Activated naive CD4-positive, alpha-beta T cell treated with anti-CD3 and anti-CD28 coated beads for 36 hours (primary cell): Measurements from ENCODE around the gene AKT1S1. TPM values are rescaled to one million over a fixed set of nuclear protein-coding genes. Genes with fewer than 3 reads are reported as not detected.

Experiments used
- CTCF ChIA-PET: fragments of 350-600 bp; sonication (Branson Sonifier 250); formaldehyde crosslinking; loops from one replicate; lab custom pipeline; 2021; ENCODE audit warnings: antibody characterized with exemption; lab: Charles Lee
- DNase-seq: peaks from one replicate; pipeline ENCODE4 v3.0.0-alpha.2; 2020
- H3K27ac Mint-ChIP-seq: one replicate; pipeline ENCODE4 v1.8.0; 2021; ENCODE audit warnings: mild to moderate bottlenecking, mixed read lengths
- H3K27me3 Mint-ChIP-seq: one replicate; pipeline ENCODE4 v1.8.0; 2021; ENCODE audit warnings: low read depth, mixed read lengths
- H3K36me3 Mint-ChIP-seq: one replicate; pipeline ENCODE4 v1.8.0; 2021; ENCODE audit warnings: low read depth, mixed read lengths
- H3K4me1 Mint-ChIP-seq: one replicate; pipeline ENCODE4 v1.8.0; 2021; ENCODE audit warnings: low read depth, mixed read lengths
- H3K4me3 Mint-ChIP-seq: one replicate; pipeline ENCODE4 v1.8.0; 2021; ENCODE audit warnings: mild to moderate bottlenecking, moderate library complexity, mixed read lengths
- H3K9me3 Mint-ChIP-seq: one replicate; pipeline ENCODE4 v1.8.0; 2021; ENCODE audit warnings: mixed read lengths
- intact Hi-C: fragments of 100-400 bp; cut with micrococcal nuclease; formaldehyde crosslinking; loops from one replicate; pipeline ENCODE4 v1.15.1; 2023
- total RNA-seq, 2 experiments: library from RNA; stranded (reverse); gene quantifications; one replicate each; pipeline ENCODE4 v1.2.3, GENCODE V29; 2021

AKT1S1 gene
- total RNA-seq, 2 experiments from 2014 or later: 13.3 to 14.2 TPM

DNA sequence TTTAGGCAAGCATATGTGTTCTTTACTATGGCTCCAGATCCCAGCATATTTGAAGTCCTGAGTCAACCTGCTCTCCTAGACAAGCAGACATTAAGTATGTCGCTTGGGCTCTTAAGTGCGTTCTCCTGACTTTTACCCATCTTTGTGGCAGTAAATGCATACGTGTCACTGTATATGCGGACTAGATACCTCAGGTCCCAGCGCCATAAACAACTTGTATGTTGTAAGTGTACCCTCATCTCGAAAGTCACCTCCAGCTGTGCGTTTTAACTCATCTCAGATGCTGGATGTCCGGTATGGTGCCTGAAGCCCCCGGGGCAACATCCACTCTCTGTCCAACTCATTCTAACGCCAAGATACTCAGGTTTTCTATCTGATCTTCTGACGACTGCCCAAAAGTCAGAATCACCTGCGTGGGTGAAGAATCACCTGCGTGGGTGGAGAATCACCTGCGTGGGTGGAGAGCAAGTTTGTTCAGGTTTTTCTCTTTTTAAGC is 24.5 kb downstream of the AKT1S1 start:
- Mint-ChIP-seq H3K4me1 (peaks cover 42% of the 10 kb centered on the region), H3K4me3 (peak overlapping the region; percentile 71), H3K36me3 (no peaks in the 10 kb centered on the region), H3K27me3 (no peaks in the 10 kb centered on the region), H3K9me3 (peaks cover 12% of the 10 kb centered on the region), H3K27ac (no peak overlapping the region)
- no peak for DNase-seq
- CTCF ChIA-PET: no interaction called here
- intact Hi-C loops: loop anchor here (5.0 kb wide), 1 partner anchor 260 kb away; the partner anchor contains the start of gene PRR12

DNA sequence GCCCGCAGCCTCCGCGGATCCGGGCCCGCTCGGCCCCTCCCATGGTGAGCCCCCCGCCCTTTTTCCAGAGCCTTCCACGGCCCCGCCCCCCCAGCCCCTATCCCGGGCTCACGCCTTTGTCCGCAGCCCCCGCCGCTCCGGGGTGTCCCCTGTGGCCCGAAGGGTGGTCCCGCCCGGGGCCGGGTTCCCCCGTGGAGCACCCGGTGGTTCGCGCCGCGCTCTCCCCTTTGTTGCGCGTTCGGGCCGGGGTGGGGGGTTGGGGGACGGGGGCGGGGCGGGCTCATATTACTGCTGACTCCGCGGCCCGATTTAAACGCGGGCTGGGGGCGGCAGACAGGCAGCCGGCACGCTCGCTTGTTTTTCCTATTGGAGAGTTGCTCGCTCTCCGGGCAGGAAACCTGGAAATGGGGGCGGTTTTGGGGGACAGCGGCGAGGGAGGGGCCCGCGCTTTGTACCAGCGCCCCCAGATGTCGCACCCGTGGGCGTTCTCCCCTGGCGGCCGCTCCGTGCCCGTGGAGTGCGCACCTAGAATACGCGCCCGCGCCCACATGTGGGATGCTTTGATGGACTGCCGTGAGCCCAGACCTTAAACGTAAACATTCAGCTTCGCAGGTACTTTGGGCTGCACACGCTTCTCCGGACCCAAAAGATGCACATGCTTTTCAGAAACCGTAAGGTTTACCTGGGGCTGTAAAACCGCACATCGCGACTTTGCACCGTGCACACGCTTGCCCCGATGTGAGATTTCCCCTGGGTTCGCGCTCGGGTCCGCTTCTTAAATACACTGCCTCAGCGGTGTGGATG is 25.5 kb downstream of the AKT1S1 start:
- Mint-ChIP-seq H3K27me3 (no peaks in the 10 kb centered on the region), H3K9me3 (peaks cover 12% of the 10 kb centered on the region), H3K4me1 (peaks cover 42% of the 10 kb centered on the region), H3K4me3 (peak overlapping the region; percentile 71), H3K27ac (peak overlapping the region; percentile 32), H3K36me3 (no peaks in the 10 kb centered on the region)
- peak; percentile 35 for DNase-seq
- intact Hi-C loops: loop anchor here (2.0 to 5.0 kb wide), 2 partner anchors 39 to 259 kb away; partner anchors contain the start of genes FUZ and PRR12
- CTCF ChIA-PET: no interaction called here

DNA sequence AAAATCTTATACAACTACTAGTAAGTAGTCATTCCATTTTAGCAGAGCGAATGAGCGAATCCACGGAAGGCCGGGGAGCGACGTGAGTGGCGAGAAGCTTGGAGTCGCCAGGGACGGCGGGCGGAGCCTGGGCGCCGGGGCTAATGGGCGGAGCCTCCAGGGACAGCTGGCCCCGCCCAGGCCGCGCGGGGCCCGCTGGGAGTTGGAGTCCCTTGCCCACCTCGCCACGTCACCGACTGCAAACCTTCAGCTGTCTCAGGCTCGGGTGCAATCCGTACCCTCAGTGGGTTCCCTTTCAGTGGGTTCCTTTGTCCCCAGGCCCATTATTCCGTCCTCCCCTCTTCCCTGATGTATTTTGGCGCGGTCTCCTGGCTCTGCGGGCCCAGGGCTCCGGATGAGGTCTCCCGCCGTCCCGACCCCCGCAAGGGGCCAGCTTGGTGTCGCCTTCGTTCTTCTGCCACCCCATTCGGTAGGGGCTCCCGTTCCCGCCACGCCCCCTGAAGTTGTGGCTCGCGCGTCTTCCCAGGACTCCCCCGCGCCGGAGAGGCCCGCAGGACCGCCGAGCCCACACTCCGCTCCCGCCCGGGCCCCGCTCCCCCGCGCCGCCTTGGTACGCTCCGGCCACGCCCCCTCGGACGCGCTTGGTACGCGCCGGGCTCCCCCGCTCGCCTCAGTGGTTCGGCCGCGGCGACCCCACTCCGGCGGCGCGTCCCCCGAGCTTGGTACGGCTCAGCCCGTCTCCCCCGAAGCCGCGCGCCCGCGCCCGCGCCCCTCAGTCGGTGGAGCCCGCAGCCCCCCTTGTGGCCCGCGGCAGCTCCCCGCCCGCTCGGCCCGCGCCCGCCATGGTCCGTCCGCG is 26.4 kb downstream of the AKT1S1 start, which contains the start of gene PTOV1:
Gene PTOV1, plus strand, starts transcription at position 673 of the 856 bp plus-strand sequence.
- Mint-ChIP-seq H3K4me3 (peak within 1 kb of the TSS; percentile 87), H3K27me3 (no peaks in the 10 kb centered on the region), H3K36me3 (no peaks in the 10 kb centered on the region), H3K4me1 (peaks cover 42% of the 10 kb centered on the region), H3K27ac (peak within 1 kb of the TSS; percentile 95), H3K9me3 (peaks cover 12% of the 10 kb centered on the region)
- CTCF ChIA-PET: interaction anchor here (0.6 to 1.5 kb wide), 4 partner anchors 17 to 819 kb away, joined by 3 to 6 read pairs (median 3); partner anchors contain the start of gene PNKP
- peak; percentile 91 for DNase-seq
- intact Hi-C loops: loop anchor here (1.0 to 5.0 kb wide), 6 partner anchors 19 to 258 kb away; partner anchors contain the start of genes AKT1S1, FUZ, PRR12 and TBC1D17

DNA sequence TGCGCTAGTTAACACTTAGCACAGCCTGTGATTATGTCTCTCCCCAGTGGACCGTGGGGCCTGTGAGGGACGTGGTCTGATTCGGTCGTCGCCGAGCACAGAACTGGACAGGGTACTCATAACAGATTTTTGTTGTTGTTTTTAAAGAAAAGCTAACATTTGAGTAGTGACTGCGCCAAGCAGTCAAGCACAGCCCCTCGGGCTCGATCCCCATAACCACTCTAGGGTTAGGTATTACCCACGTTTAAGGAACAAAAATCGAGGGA is 27.0 kb downstream of the AKT1S1 start:
- CTCF ChIA-PET: interaction anchor here (0.6 to 1.5 kb wide), 4 partner anchors 17 to 820 kb away, joined by 3 to 6 read pairs (median 3); partner anchors contain the start of gene PNKP
- intact Hi-C loops: loop anchor here (1.0 to 5.0 kb wide), 6 partner anchors 19 to 258 kb away; partner anchors contain the start of genes AKT1S1, FUZ, PRR12 and TBC1D17
- H3K9me3 Mint-ChIP-seq: peaks cover 12% of the 10 kb centered on the region
- peaks cover 38% of the 10 kb centered on the region for H3K4me1 Mint-ChIP-seq
- H3K27me3 Mint-ChIP-seq: no peaks in the 10 kb centered on the region
- H3K4me3 Mint-ChIP-seq: peak overlapping the region; percentile 87
- no peak for DNase-seq
- no peaks in the 10 kb centered on the region for H3K36me3 Mint-ChIP-seq
- H3K27ac Mint-ChIP-seq: peak overlapping the region; percentile 95

DNA sequence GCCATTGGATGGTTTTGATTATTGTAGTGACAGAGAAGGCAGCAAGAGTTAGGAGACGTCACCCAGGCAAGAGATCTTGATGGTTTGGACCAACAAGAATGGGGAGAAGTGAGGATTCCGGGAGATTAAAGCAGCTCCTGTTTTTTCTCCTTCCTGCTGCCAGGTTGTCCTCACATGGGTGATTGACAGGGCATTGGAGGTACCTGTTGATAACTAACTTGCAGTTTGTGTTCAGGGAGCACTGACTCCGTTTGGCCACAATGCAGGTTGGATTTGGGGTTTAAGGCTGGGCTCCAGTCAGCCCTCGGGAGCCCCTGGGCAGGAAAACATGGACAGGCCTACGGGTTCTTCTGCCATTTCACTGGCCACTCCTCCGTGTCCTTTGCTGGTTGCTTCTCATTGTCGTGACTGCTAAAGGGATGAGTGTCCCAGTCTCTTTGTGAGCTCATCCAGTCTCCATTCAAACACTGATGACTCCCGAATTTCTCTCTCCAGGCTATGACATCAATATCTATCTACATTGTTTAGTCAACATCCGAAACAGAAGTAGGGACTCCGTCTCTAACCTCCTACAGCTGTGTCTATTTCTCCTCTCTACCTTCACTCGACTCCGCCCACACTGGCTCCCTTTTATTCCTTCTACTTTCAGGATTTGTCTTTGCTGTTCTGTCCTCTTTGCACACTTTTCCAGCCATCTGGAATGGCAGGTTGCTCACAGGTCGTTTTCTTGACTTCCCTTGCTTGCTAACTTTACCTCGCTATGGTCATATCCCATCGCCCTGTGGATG is 27.5 kb downstream of the AKT1S1 start:
- no peaks in the 10 kb centered on the region for H3K27me3 Mint-ChIP-seq
- CTCF ChIA-PET: interaction anchor here (0.5 to 1.5 kb wide), 3 partner anchors 18 to 820 kb away, joined by 3 read pairs; partner anchors contain the start of gene PNKP
- no peak overlapping the region for H3K27ac Mint-ChIP-seq
- intact Hi-C loops: loop anchor here (1.0 to 5.0 kb wide), 6 partner anchors 20 to 257 kb away; partner anchors contain the start of genes AKT1S1, FUZ, PRR12 and TBC1D17
- H3K4me1 Mint-ChIP-seq: peaks cover 38% of the 10 kb centered on the region
- no peaks in the 10 kb centered on the region for H3K36me3 Mint-ChIP-seq
- H3K4me3 Mint-ChIP-seq: peak overlapping the region; percentile 87
- H3K9me3 Mint-ChIP-seq: peaks cover 12% of the 10 kb centered on the region
- no peak for DNase-seq

DNA sequence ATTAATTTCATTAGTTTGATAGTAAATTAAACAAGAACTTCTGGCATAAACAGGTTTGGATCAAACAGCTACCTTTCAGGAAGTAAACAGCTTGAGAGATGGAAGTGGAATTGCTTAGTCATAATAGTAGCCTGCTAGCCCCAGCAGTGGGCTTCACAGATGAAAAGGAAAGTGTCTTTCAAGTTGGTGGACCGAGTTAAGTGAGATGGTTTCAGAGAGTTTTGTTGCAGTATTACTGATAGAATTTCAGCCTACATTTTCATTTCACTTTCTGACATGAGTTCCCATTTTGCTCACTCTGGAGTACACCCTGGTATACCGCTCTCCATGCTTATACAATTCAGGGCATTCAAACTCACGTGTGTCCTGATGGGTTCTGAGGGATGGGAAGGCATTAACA is 28.2 kb downstream of the AKT1S1 start:
- no peaks in the 10 kb centered on the region for H3K36me3 Mint-ChIP-seq
- intact Hi-C loops: no loop called here
- H3K4me3 Mint-ChIP-seq: no peak overlapping the region
- peaks cover 12% of the 10 kb centered on the region for H3K9me3 Mint-ChIP-seq
- CTCF ChIA-PET: interaction anchor here (0.5 kb wide), 1 partner anchor 169 kb away, joined by 3 read pairs; no protein-coding TSS in a partner anchor
- H3K27me3 Mint-ChIP-seq: no peaks in the 10 kb centered on the region
- H3K27ac Mint-ChIP-seq: no peak overlapping the region
- no peak for DNase-seq
- peaks cover 38% of the 10 kb centered on the region for H3K4me1 Mint-ChIP-seq

DNA sequence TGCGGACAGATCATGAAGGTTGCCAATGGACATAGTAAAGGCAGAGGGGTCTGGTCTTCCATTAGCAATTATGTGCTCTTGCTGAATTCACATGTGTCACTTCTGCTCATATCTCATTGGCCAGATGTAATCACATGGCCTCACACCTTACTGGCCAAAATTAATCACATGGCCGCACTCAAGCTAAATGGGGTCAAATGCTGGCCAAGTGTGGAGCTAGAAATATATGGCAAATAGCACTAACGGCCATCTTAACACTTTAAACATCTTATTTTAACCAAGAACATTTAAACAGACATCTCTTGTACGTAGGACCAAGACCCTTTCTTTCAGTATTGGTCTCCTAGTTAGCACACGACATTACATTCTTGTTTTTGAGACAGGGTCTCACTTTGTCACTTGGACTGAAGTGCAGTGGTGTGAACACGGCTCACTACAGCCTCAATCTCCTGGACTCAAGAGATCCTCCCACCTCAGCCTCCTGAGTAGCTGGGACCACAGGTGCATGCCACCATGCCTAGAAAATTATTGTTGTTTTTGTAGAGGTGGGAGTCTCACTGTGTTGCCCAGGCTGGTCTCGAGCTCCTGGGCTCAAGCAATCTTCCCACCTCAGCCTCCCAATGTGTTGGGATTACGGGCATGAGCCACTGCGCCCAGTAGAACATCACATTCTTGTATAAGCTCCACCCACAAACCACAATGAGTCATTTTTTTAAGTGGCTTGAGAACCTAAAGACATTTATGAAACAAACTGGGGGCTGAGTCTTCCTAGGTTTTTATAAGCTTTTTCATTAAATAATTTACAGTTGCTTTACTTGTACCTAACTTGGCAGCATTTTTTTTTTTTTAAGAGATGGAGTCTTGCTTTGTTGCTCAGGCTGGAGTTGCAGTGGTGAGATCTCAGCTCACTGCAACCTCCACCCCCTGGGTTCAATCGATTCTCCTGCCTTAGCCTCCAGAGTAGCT is 29.1 kb downstream of the AKT1S1 start:
- CTCF ChIA-PET: interaction anchor here (0.6 to 0.9 kb wide), 3 partner anchors 43 to 100 kb away, joined by 3 read pairs; no protein-coding TSS in a partner anchor
- no peak for DNase-seq
- intact Hi-C loops: no loop called here
- Mint-ChIP-seq H3K27ac (no peak overlapping the region), H3K36me3 (no peaks in the 10 kb centered on the region), H3K4me3 (no peak overlapping the region), H3K4me1 (peaks cover 35% of the 10 kb centered on the region), H3K27me3 (no peaks in the 10 kb centered on the region), H3K9me3 (peaks cover 12% of the 10 kb centered on the region)

DNA sequence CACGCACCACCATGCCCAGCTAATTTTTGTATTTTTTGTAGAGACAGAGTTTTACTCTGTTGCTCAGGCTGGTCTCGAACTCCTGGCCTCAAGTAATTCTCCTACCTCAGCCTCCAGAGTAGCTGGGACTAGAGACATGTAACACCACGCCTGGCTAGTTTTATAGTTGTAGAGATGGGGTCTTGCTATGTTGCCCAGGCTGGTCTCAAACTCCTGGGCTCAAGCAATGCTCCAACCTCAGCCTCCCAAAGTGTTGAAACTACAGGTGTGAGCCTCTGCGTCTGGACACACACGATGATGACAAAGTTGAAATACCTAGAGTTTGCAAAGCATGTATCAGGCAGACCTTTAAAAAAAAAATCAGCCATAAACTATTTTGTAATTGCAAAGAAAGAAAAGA is 30.7 kb downstream of the AKT1S1 start:
- no peak overlapping the region for H3K27ac Mint-ChIP-seq

DNA sequence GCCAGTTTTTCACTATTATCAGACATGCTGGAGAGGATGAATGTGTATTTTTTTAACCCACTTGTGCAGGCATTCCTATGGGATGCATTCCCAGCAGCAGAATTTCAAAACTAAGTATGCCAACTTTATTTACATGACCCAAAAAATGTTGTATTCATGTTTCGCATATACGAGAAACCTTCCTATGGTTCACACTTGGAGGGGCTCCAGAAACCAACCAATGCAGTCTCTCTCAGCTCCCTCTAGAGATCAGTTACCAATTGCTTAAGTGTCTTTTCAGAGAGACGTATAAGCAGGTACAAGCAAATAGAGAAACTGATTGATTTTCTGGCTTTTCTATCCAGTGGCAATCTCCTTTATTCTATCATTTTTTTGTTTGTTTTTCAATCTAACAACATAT is 31.7 kb downstream of the AKT1S1 start:
- intact Hi-C loops: no loop called here
- H3K36me3 Mint-ChIP-seq: no peaks in the 10 kb centered on the region
- H3K4me3 Mint-ChIP-seq: no peak overlapping the region
- no peaks in the 10 kb centered on the region for H3K27me3 Mint-ChIP-seq
- DNase-seq: no peak
- peaks cover 23% of the 10 kb centered on the region for H3K4me1 Mint-ChIP-seq
- peaks cover 12% of the 10 kb centered on the region for H3K9me3 Mint-ChIP-seq
- CTCF ChIA-PET: interaction anchor here (0.6 kb wide), 1 partner anchor 1249 kb away, joined by 5 read pairs; no protein-coding TSS in a partner anchor
- H3K27ac Mint-ChIP-seq: no peak overlapping the region

More for the DNA sequence above, 30.7 kb downstream of the AKT1S1 start:
- no peaks in the 10 kb centered on the region for H3K36me3 Mint-ChIP-seq
- CTCF ChIA-PET: no interaction called here
- no peaks in the 10 kb centered on the region for H3K27me3 Mint-ChIP-seq
- peaks cover 12% of the 10 kb centered on the region for H3K9me3 Mint-ChIP-seq
- no peak overlapping the region for H3K4me3 Mint-ChIP-seq
- intact Hi-C loops: no loop called here
- H3K4me1 Mint-ChIP-seq: peaks cover 23% of the 10 kb centered on the region
- DNase-seq: no peak

DNA sequence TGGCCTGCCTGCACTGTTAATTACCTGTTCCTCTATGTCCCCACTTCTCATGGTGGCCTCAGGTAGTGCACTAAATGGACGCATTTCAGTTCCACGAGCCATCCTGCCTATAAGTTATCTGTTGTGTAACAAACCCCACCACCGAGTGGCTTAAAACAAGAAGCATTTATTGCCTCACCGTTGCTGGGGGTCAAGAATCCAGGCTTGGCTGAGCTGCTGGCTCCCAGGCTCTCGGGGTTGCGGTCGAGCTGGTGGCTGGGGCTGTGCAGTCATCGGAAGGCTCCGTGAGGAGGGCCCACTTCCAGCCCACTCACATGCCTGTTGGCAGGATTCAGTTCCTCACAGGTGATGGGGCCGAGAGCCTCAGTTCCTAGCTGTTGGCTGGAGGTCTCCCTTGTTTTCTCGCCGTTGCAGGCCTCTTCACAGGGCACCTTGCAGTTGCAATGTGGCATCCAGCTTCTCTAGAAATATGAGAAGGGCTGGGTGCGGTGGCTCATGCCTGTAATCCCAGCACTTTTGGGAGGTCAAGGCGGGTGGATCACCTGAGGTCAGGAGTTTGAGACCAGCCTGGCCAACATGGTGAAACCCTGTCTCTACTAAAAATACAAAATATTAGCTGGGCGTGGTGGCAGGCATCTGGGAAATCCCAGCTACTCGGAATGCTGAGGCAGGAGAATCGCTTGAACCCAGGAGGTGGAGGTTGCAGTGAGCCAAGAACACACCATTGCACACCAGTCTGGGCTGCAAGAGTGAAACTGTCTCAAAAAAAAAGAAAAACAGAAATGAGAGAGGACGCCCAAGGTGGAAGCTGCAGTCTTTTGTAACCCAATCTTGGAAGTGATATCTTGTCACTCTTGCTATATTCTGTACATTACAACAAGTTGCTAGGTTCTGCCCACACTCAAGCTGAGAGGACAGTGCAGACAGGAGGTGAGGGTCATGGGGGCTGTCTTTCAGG is 32.7 kb downstream of the AKT1S1 start:
- CTCF ChIA-PET: interaction anchor here (0.6 kb wide), 2 partner anchors 276 to 1250 kb away, joined by 4 to 5 read pairs; no protein-coding TSS in a partner anchor
- H3K4me3 Mint-ChIP-seq: no peak overlapping the region
- peaks cover 6% of the 10 kb centered on the region for H3K9me3 Mint-ChIP-seq
- H3K4me1 Mint-ChIP-seq: peaks cover 15% of the 10 kb centered on the region
- intact Hi-C loops: no loop called here
- no peaks in the 10 kb centered on the region for H3K36me3 Mint-ChIP-seq
- no peaks in the 10 kb centered on the region for H3K27me3 Mint-ChIP-seq
- H3K27ac Mint-ChIP-seq: no peak overlapping the region
- no peak for DNase-seq
